WTC11 (cell line): ENCODE measurements around the gene MAP3K10.

Experiments
- PRRX2 ChIP-seq: fragments of 250-450 bp; sonication (Bioruptor Pico); IDR thresholded peaks from 2 replicates; pipeline ENCODE4 v1.8.0; 2021; ENCODE audit warnings: mild to moderate bottlenecking
- RELA ChIP-seq: sonication (generic); formaldehyde crosslinking; IDR thresholded peaks from 2 replicates; pipeline ENCODE4 v1.8.1; 2022; ENCODE audit warnings: missing genetic modification reagents, mild to moderate bottlenecking, borderline replicate concordance
- ZNF138 ChIP-seq: sonication (generic); formaldehyde crosslinking; conservative IDR thresholded peaks from 2 replicates; pipeline ENCODE4 v1.8.1; 2022; ENCODE audit warnings: mild to moderate bottlenecking, moderate library complexity, missing genetic modification reagents
- ZNF263 ChIP-seq: sonication (generic); formaldehyde crosslinking; IDR thresholded peaks from 2 replicates; pipeline ENCODE4 v1.8.1; 2022; ENCODE audit warnings: low read depth, mild to moderate bottlenecking, moderate library complexity, missing genetic modification reagents
- ZNF423 ChIP-seq: fragments of 250-450 bp; sonication (Bioruptor Pico); IDR thresholded peaks from 2 replicates; pipeline ENCODE4 v2.1.2; 2022; ENCODE audit warnings: mild to moderate bottlenecking, moderate library complexity
- TF ChIP-seq, protein P1 (sequence below): sonication (generic); formaldehyde crosslinking; IDR thresholded peaks from 2 replicates; pipeline ENCODE4 v1.8.0; 2023; ENCODE audit warnings: mild to moderate bottlenecking, missing genetic modification reagents
- TF ChIP-seq, protein P2 (sequence below): fragments of 200-600 bp; IDR thresholded peaks from 2 replicates; pipeline ENCODE4 v1.8.0; 2022; ENCODE audit warnings: antibody characterized with exemption
- TF ChIP-seq, protein P3 (sequence below): sonication (generic); formaldehyde crosslinking; IDR thresholded peaks from 2 replicates; pipeline ENCODE4 v1.8.0; 2022; ENCODE audit warnings: mild to moderate bottlenecking, missing genetic modification reagents
- TF ChIP-seq, protein P4 (sequence below): sonication (generic); formaldehyde crosslinking; IDR thresholded peaks from 2 replicates; pipeline ENCODE4 v1.8.0; 2022; ENCODE audit warnings: mild to moderate bottlenecking, missing genetic modification reagents
- TF ChIP-seq, protein P5 (sequence below): sonication (generic); formaldehyde crosslinking; conservative IDR thresholded peaks from 2 replicates; pipeline ENCODE4 v1.8.1; 2022; ENCODE audit warnings: mild to moderate bottlenecking, missing genetic modification reagents

DNA sequence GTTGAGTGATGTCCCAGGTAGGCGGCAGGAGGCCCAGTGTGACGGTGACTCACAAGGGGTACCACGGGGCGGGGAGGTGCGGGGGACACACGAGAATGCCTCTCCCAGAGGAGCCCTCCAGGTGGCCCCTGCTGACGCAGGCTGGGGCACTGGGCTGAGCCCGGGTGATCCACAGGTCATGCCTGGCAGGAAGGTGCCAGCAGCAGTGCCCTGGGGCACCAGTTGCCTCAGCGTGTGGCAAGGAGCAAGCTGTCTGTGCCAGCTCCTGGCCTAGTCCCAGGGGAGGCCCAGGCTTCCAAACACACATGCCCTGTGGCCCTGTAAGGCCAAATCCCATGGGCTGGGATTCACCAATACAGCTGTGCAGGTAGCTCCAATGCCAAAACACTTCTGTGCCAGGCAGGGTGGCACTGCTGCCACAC lies 65.9 kb downstream of the MAP3K10 start:
- TF ChIP-seq, protein P1, sequence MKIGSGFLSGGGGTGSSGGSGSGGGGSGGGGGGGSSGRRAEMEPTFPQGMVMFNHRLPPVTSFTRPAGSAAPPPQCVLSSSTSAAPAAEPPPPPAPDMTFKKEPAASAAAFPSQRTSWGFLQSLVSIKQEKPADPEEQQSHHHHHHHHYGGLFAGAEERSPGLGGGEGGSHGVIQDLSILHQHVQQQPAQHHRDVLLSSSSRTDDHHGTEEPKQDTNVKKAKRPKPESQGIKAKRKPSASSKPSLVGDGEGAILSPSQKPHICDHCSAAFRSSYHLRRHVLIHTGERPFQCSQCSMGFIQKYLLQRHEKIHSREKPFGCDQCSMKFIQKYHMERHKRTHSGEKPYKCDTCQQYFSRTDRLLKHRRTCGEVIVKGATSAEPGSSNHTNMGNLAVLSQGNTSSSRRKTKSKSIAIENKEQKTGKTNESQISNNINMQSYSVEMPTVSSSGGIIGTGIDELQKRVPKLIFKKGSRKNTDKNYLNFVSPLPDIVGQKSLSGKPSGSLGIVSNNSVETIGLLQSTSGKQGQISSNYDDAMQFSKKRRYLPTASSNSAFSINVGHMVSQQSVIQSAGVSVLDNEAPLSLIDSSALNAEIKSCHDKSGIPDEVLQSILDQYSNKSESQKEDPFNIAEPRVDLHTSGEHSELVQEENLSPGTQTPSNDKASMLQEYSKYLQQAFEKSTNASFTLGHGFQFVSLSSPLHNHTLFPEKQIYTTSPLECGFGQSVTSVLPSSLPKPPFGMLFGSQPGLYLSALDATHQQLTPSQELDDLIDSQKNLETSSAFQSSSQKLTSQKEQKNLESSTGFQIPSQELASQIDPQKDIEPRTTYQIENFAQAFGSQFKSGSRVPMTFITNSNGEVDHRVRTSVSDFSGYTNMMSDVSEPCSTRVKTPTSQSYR (CRISPR knock-in tag), result no peak
- TF ChIP-seq PRRX2 (CRISPR knock-in tag) (no peak), ZNF138 (no peak), ZNF263 (no peak), ZNF423 (CRISPR knock-in tag) (no peak), RELA (CRISPR knock-in tag) (no peak)
- TF ChIP-seq, protein P2, sequence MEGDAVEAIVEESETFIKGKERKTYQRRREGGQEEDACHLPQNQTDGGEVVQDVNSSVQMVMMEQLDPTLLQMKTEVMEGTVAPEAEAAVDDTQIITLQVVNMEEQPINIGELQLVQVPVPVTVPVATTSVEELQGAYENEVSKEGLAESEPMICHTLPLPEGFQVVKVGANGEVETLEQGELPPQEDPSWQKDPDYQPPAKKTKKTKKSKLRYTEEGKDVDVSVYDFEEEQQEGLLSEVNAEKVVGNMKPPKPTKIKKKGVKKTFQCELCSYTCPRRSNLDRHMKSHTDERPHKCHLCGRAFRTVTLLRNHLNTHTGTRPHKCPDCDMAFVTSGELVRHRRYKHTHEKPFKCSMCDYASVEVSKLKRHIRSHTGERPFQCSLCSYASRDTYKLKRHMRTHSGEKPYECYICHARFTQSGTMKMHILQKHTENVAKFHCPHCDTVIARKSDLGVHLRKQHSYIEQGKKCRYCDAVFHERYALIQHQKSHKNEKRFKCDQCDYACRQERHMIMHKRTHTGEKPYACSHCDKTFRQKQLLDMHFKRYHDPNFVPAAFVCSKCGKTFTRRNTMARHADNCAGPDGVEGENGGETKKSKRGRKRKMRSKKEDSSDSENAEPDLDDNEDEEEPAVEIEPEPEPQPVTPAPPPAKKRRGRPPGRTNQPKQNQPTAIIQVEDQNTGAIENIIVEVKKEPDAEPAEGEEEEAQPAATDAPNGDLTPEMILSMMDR, result no peak
- TF ChIP-seq, protein P3, sequence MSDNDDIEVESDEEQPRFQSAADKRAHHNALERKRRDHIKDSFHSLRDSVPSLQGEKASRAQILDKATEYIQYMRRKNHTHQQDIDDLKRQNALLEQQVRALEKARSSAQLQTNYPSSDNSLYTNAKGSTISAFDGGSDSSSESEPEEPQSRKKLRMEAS (CRISPR knock-in tag), result no peak
- TF ChIP-seq, protein P4, sequence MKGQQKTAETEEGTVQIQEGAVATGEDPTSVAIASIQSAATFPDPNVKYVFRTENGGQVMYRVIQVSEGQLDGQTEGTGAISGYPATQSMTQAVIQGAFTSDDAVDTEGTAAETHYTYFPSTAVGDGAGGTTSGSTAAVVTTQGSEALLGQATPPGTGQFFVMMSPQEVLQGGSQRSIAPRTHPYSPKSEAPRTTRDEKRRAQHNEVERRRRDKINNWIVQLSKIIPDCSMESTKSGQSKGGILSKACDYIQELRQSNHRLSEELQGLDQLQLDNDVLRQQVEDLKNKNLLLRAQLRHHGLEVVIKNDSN (CRISPR knock-in tag), result no peak
- TF ChIP-seq, protein P5, sequence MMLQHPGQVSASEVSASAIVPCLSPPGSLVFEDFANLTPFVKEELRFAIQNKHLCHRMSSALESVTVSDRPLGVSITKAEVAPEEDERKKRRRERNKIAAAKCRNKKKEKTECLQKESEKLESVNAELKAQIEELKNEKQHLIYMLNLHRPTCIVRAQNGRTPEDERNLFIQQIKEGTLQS (CRISPR knock-in tag), result no peak
